ENCODE results near the gene ANGEL2. TPM values are rescaled to one million over a fixed set of nuclear protein-coding genes. Genes with fewer than 3 reads are reported as not detected.

Gene ANGEL2
- total and polyA plus RNA-seq, 2 of the 4 experiments (the other 2 are of a cell fraction) = 13.4 to 44.1 TPM

- Histone ChIP-seq H3K4me3 (ENCODE audit: insufficient read depth, low read depth, low read length) (no peak overlapping the region), H4K20me1 (ENCODE audit: insufficient read depth, low read length) (no peaks in the 10 kb centered on the region), H2BK15ac (ENCODE audit: low read depth, low read length) (no peak overlapping the region), H3K4me1 (ENCODE audit: control insufficient read depth, insufficient read depth, low read length) (peaks cover 3% of the 10 kb centered on the region; the same call in 1 of the 2 replicates), H2AFZ (replicated peaks; ENCODE audit: low read length, poor library complexity) (peak overlapping the region; percentile 69), H3K36me3 (ENCODE audit: control insufficient read depth, insufficient read depth, low read length) (peaks cover 18% of the 10 kb centered on the region), H4K8ac (ENCODE audit: low read depth in 2 of 2, low read length in 2 of 2) (no peak overlapping the region), H3K9me1 (ENCODE audit: insufficient read depth, low read length) (no peaks in the 10 kb centered on the region), H2BK120ac (ENCODE audit: low read depth, low read length) (no peak overlapping the region), H3K23ac (ENCODE audit: low read depth, low read length) (no peak overlapping the region), H2BK20ac (ENCODE audit: low read depth, low read length) (no peak overlapping the region), H4K5ac (ENCODE audit: low read depth, low read length) (no peak overlapping the region), H3K4ac (ENCODE audit: low read depth, low read length) (no peak overlapping the region), H3K9ac (ENCODE audit: low read depth, low read length) (no peak overlapping the region), H3K9me3 (ENCODE audit: control insufficient read depth, insufficient read depth, low read length) (no peaks in the 10 kb centered on the region), H3K79me1 (ENCODE audit: low read depth in 1 of 2, low read length in 2 of 2) (no peaks in the 10 kb centered on the region), H3K18ac (ENCODE audit: low read depth, low read length) (no peak overlapping the region), H2AK9ac (replicated peaks; ENCODE audit: low read depth, low read length, poor library complexity) (no peak overlapping the region), H3K27me3 (ENCODE audit: control insufficient read depth, insufficient read depth, low read length) (no peaks in the 10 kb centered on the region), H2AK5ac (ENCODE audit: low read depth, low read length) (no peak overlapping the region), H2BK5ac (ENCODE audit: low read depth, low read length, poor library complexity, severe bottlenecking) (no peak overlapping the region), H3K56ac (ENCODE audit: extremely low read depth, insufficient read depth, low read length) (no peak overlapping the region), H3K4me2 (ENCODE audit: low read depth, low read length) (no peak overlapping the region), H4K91ac (ENCODE audit: insufficient read depth, low read depth, low read length) (no peak overlapping the region), H3K27ac (ENCODE audit: insufficient read depth, low read length) (no peak overlapping the region), H3K14ac (replicated peaks; ENCODE audit: low read depth, low read length) (no peak overlapping the region)
- 80% methylated on average over 1 of the region's 3 CpGs; no CpG with 5 or more reads in 1 of the 2 experiments for WGBS, 2 experiments (ENCODE audit: extremely low coverage in 2 of 2, insufficient read length in 1 of 2)
- ChIA-PET CTCF (interaction anchor here (0.7 to 1.2 kb wide), 4 partner anchors 9 to 157 kb away, joined by 3 to 4 read pairs (median 4); no protein-coding TSS in a partner anchor), POLR2A (ENCODE audit: unreplicated experiment) (no interaction called here)
- no TSS peak for BruUV-seq (replicated peaks)
- in situ Hi-C loops (cut with MboI; ENCODE audit: low sequenced_read_pairs) (no loop called here), dilution Hi-C loops (cut with HindIII; ENCODE audit: low sequenced_read_pairs, unreplicated experiment) (no loop called here), intact Hi-C loops (cut with micrococcal nuclease) (no loop called here)
- DNase-seq (no peak), ATAC-seq (ENCODE audit: low read depth) (no peak)
- TF ChIP-seq RAD21 (IDR thresholded peaks at IDR 0.05; ENCODE audit: low read length) (no peak), NFE2L2 (IDR thresholded peaks at IDR 0.05; ENCODE audit: low read depth, low read length) (no peak), MAZ (IDR thresholded peaks at IDR 0.05; ENCODE audit: borderline replicate concordance, low read depth, low read length) (no peak), CTCF (conservative IDR thresholded peaks at IDR 0.05; ENCODE audit: low read depth, low read length) (no peak), CHD1 (IDR thresholded peaks at IDR 0.05; ENCODE audit: low read depth, low read length) (no peak), RCOR1 (IDR thresholded peaks at IDR 0.05; ENCODE audit: insufficient replicate concordance, low read length) (no peak), RFX5 (IDR thresholded peaks at IDR 0.05; ENCODE audit: low read depth, low read length) (no peak), MXI1 (IDR thresholded peaks at IDR 0.05; ENCODE audit: borderline replicate concordance, low read depth, low read length) (no peak), USF2 (IDR thresholded peaks at IDR 0.05; ENCODE audit: low read depth, low read length) (no peak)
These were observed 47.3 kb downstream of the ANGEL2 start for GRCh38 chr1:212968368-212968863.
